Measurements from ENCODE around the gene SLC2A6. TPM values are rescaled to one million over a fixed set of nuclear protein-coding genes. Genes with fewer than 3 reads are reported as not detected.

SLC2A6 gene
- total and polyA plus RNA-seq, 2 of the 8 experiments (the other 6 are each of a cell fraction or from before 2014, with no cell fraction given), result 16.6 to 17.8 TPM

DNA sequence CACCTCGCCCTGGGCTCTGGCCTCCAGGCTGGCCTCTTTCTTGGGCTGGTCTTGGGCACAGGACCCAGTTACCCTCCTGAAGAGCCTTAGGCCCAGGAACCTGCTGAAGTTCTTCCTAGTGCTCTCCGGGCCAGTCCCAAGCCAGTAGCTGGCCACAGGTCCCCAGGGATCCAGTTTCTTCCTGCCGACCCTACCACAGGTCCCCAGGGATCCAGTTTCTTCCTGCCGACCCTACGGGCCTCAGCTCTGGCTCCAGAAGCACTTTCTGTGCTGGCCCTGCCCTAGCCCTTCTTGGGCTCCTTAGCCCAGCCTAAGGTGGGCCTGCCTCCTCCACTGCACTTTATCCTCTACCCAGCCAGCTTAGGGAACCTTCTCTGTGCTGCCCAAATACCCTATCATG is 37.3 kb downstream of the SLC2A6 start:
- FAIRE-seq, result no peak
- CTCF ChIA-PET (ENCODE audit: partially characterized antibody), result interaction anchor here (1.0 to 7.2 kb wide), 7 partner anchors 9 to 44 kb away, joined by 3 to 64 read pairs (median 6); no protein-coding TSS in a partner anchor
- no peak for TF ChIP-seq EGR1 (IDR thresholded peaks at IDR 0.05; ENCODE audit: borderline replicate concordance, low read depth, low read length)
- TF ChIP-seq CTBP2 (IDR thresholded peaks at IDR 0.05; ENCODE audit: borderline replicate concordance, insufficient read depth, insufficient read length, low read length), result no peak
- no peak for TF ChIP-seq RNF2 (IDR thresholded peaks at IDR 0.05; ENCODE audit: borderline replicate concordance, low read depth, low read length, missing control alignments, poor library complexity, severe bottlenecking)
- TF ChIP-seq POLR2A (IDR thresholded peaks at IDR 0.05; ENCODE audit: control extremely low read depth in 1 of 2, low read depth in 2 of 2, low read length in 2 of 2), result no peak
- no peak for TF ChIP-seq TBP (IDR thresholded peaks at IDR 0.05; ENCODE audit: low read depth, low read length)
- TF ChIP-seq TCF12 (IDR thresholded peaks at IDR 0.05; ENCODE audit: low read depth, low read length), result no peak
- no peak for TF ChIP-seq SIX5 (IDR thresholded peaks at IDR 0.05; ENCODE audit: low read depth, low read length)
- no peak for TF ChIP-seq SIRT6 (IDR thresholded peaks at IDR 0.05; ENCODE audit: low read length)
- no peak for TF ChIP-seq FOSL1 (IDR thresholded peaks at IDR 0.05; ENCODE audit: insufficient read depth, low read depth, low read length)
- TF ChIP-seq ASH2L (IDR thresholded peaks at IDR 0.05; ENCODE audit: low read length), result no peak
- no peak for TF ChIP-seq BACH1 (IDR thresholded peaks at IDR 0.05; ENCODE audit: low read length)
- TF ChIP-seq HDAC2 (IDR thresholded peaks at IDR 0.05; ENCODE audit: borderline replicate concordance in 1 of 2, low read depth in 2 of 2, low read length in 2 of 2), result no peak
- no peak for TF ChIP-seq SP2 (IDR thresholded peaks at IDR 0.05; ENCODE audit: low read length)
- no peak for TF ChIP-seq MAFK (IDR thresholded peaks at IDR 0.05; ENCODE audit: low read depth, low read length)
- no peak for TF ChIP-seq PHF8 (conservative IDR thresholded peaks at IDR 0.05; ENCODE audit: low read depth, low read length)
- TF ChIP-seq CREB1 (IDR thresholded peaks at IDR 0.05), result no peak

More for the DNA sequence above, 37.3 kb downstream of the SLC2A6 start:
- Histone ChIP-seq H3K18ac (ENCODE audit: extremely low read depth, low read length) (no peak overlapping the region), H2BK120ac (replicated peaks; ENCODE audit: low read depth, low read length) (no peak overlapping the region), H2AFZ (ENCODE audit: low read length) (no peak overlapping the region), H4K8ac (ENCODE audit: extremely low read depth, insufficient read depth, low read length) (no peak overlapping the region), H3K4me2 (ENCODE audit: insufficient read depth in 1 of 2, low read depth in 2 of 2, low read length in 2 of 2) (no peak overlapping the region), H3K79me1 (ENCODE audit: low read depth, low read length) (no peaks in the 10 kb centered on the region), H4K20me1 (replicated peaks in 1 of 2; ENCODE audit: control insufficient read depth in 1 of 2, insufficient read depth in 2 of 2, low read length in 2 of 2) (peaks cover 0 to 4% of the 10 kb centered on the region in 2 experiments), H4K91ac (replicated peaks; ENCODE audit: insufficient read length, low read length) (no peak overlapping the region), H3K9me3 (ENCODE audit: insufficient read depth in 2 of 2, low read depth in 1 of 2, low read length in 1 of 2) (no peaks in the 10 kb centered on the region), H3K23me2 (ENCODE audit: low read depth, low read length) (no peaks in the 10 kb centered on the region), H3K27me3 (replicated peaks in 1 of 4; ENCODE audit: control insufficient read depth in 3 of 4, extremely low read depth in 1 of 4, insufficient read depth in 3 of 4, low read length in 3 of 4) (no peaks in the 10 kb centered on the region), H2AK5ac (ENCODE audit: low read depth, low read length) (no peak overlapping the region), H2BK5ac (ENCODE audit: low read depth, low read length) (no peak overlapping the region; the same call in 1 of the 2 replicates), H3K23ac (ENCODE audit: insufficient read length) (no peak overlapping the region), H3K4me1 (replicated peaks in 1 of 4; ENCODE audit: control insufficient read depth in 3 of 4, insufficient read depth in 4 of 4, low read length in 3 of 4) (no peaks in the 10 kb centered on the region), H3K4me3 (ENCODE audit: extremely low read depth in 1 of 4, insufficient read depth in 2 of 4, low read depth in 3 of 4, low read length in 4 of 4) (no peak overlapping the region), H3K4ac (replicated peaks; ENCODE audit: insufficient read length, low read depth, low read length) (no peak overlapping the region), H3K14ac (ENCODE audit: insufficient read length) (no peak overlapping the region), H3K36me3 (ENCODE audit: control insufficient read depth in 2 of 4, insufficient read depth in 4 of 4, low read length in 3 of 4) (no peaks in the 10 kb centered on the region), H2BK20ac (ENCODE audit: low read length) (no peak overlapping the region), H3K79me2 (ENCODE audit: control insufficient read depth in 1 of 2, insufficient read depth in 2 of 2, low read length in 2 of 2) (no peaks in the 10 kb centered on the region), H2BK12ac (ENCODE audit: low read depth, low read length) (no peak overlapping the region), H3K56ac (replicated peaks; ENCODE audit: insufficient read length, low read depth, low read length) (no peak overlapping the region), H3K9ac (replicated peaks in 1 of 4; ENCODE audit: extremely low read depth in 1 of 4, low read depth in 3 of 4, low read length in 3 of 4) (no peak overlapping the region), H3K27ac (ENCODE audit: low read depth, low read length) (no peak overlapping the region), H4K5ac (ENCODE audit: insufficient read length, low read depth, low read length) (no peak overlapping the region), H2BK15ac (ENCODE audit: low read length) (no peak overlapping the region)
- no peak for DNase-seq (ENCODE audit: low read depth in 1 of 2, low spot score in 2 of 2)
- POLR2A ChIA-PET (ENCODE audit: partially characterized antibody), result interaction anchor here (0.8 to 1.2 kb wide), 4 partner anchors 11 to 94 kb away, joined by 3 to 5 read pairs (median 3); partner anchors contain the start of genes MED22 and RPL7A
- 82% methylated on average over 5 of the region's 5 CpGs; no CpG with 5 or more reads in 1 of the 2 experiments for WGBS, 2 experiments (ENCODE audit: extremely low coverage in 1 of 2, insufficient coverage in 1 of 2, insufficient read length in 1 of 2, insufficient replicate concordance in 2 of 2, low coverage in 1 of 2, low lambda C conversion rate in 2 of 2, missing lambda C conversion rate in 1 of 2)
